ENCODE measurements around the gene EHD3. TPM values are rescaled to one million over a fixed set of nuclear protein-coding genes. Genes with fewer than 3 reads are reported as not detected.
A peak's percentile ranks its signal among the peaks of the same experiment; 100 is the strongest.

Gene EHD3
- total and polyA plus RNA-seq, 2 of the 8 experiments (the other 6 are each of a cell fraction or from before 2014, with no cell fraction given), result 9.3 to 12.0 TPM

DNA sequence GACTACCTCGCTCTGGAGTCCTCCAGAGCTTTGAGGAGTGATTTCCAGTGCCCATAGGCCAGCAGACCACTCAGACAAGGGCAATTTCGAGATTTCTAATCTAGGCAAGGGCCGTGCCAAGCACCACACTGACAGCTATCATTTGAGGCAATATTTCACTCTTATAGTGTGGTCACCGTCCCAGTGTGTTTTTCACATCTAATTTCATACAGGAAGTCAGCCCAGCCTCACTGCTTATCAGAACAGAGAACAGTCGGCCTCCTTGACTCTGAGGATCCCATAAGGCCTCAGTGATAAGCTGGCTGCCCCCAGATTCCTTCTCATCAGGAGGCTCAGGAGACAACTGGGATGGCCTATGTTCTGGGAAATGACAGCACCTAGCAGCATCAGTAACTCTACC, 17.2 kb upstream of the EHD3 start:
- no peak overlapping the region for H3K23ac ChIP-seq (ENCODE audit: insufficient read length)
- H3K14ac ChIP-seq (ENCODE audit: insufficient read length), result no peak overlapping the region
- TF ChIP-seq EP300 (IDR thresholded peaks at IDR 0.05; ENCODE audit: borderline replicate concordance in 1 of 2, low read depth in 2 of 2, low read length in 2 of 2) (no peak), SP2 (IDR thresholded peaks at IDR 0.05; ENCODE audit: low read length) (no peak), EGR1 (IDR thresholded peaks at IDR 0.05; ENCODE audit: borderline replicate concordance, low read depth, low read length) (no peak)
- H3K9ac ChIP-seq (replicated peaks in 1 of 4; ENCODE audit: extremely low read depth in 1 of 4, low read depth in 3 of 4, low read length in 3 of 4), result no peak overlapping the region
- no peak overlapping the region for H4K8ac ChIP-seq (ENCODE audit: extremely low read depth, insufficient read depth, low read length)
- 90% methylated on average over 5 of the region's 5 CpGs; no CpG with 5 or more reads in 1 of the 2 experiments for WGBS, 2 experiments (ENCODE audit: extremely low coverage in 1 of 2, insufficient coverage in 1 of 2, insufficient read length in 1 of 2, insufficient replicate concordance in 2 of 2, low coverage in 1 of 2, low lambda C conversion rate in 2 of 2, missing lambda C conversion rate in 1 of 2)
- DNase-seq (ENCODE audit: low read depth in 1 of 2, low spot score in 2 of 2), result peak in 1 of 2 experiments; percentile 11
- H2AK5ac ChIP-seq (ENCODE audit: low read depth, low read length), result no peak overlapping the region
- H3K27me3 ChIP-seq (replicated peaks in 1 of 4; ENCODE audit: control insufficient read depth in 3 of 4, extremely low read depth in 1 of 4, insufficient read depth in 3 of 4, low read length in 3 of 4), result no peaks in the 10 kb centered on the region; a peak in 1 of 7 replicates
- no peak overlapping the region for H2AFZ ChIP-seq (ENCODE audit: low read length)
- H4K91ac ChIP-seq (replicated peaks; ENCODE audit: insufficient read length, low read length), result no peak overlapping the region
- no peaks in the 10 kb centered on the region for H3K9me3 ChIP-seq (ENCODE audit: insufficient read depth in 2 of 2, low read depth in 1 of 2, low read length in 1 of 2)
- H3K4me3 ChIP-seq (ENCODE audit: extremely low read depth in 1 of 4, insufficient read depth in 2 of 4, low read depth in 3 of 4, low read length in 4 of 4), result no peak overlapping the region
- ChIA-PET CTCF (ENCODE audit: partially characterized antibody) (interaction anchor here (0.7 to 1.4 kb wide), 2 partner anchors 47 to 502 kb away, joined by 3 to 4 read pairs; no protein-coding TSS in a partner anchor), POLR2A (ENCODE audit: partially characterized antibody) (no interaction called here)
- no peak overlapping the region for H2BK5ac ChIP-seq (ENCODE audit: low read depth, low read length)
- H3K4me1 ChIP-seq (replicated peaks in 1 of 4; ENCODE audit: control insufficient read depth in 3 of 4, insufficient read depth in 4 of 4, low read length in 3 of 4), result peaks cover 0 to 4% (median 0%) of the 10 kb centered on the region in 4 experiments; a peak in 1 of 7 replicates
- no peak overlapping the region for H3K4me2 ChIP-seq (ENCODE audit: insufficient read depth in 1 of 2, low read depth in 2 of 2, low read length in 2 of 2)
- H3K79me2 ChIP-seq (ENCODE audit: control insufficient read depth in 1 of 2, insufficient read depth in 2 of 2, low read length in 2 of 2), result no peaks in the 10 kb centered on the region
- H3K79me1 ChIP-seq (ENCODE audit: low read depth, low read length), result no peaks in the 10 kb centered on the region
- no peak overlapping the region for H3K56ac ChIP-seq (replicated peaks; ENCODE audit: insufficient read length, low read depth, low read length)
- FAIRE-seq, result no peak
- no peak overlapping the region for H4K5ac ChIP-seq (ENCODE audit: insufficient read length, low read depth, low read length)
- H3K36me3 ChIP-seq (ENCODE audit: control insufficient read depth in 2 of 4, insufficient read depth in 4 of 4, low read length in 3 of 4), result no peaks in the 10 kb centered on the region
- H2BK12ac ChIP-seq (ENCODE audit: low read depth, low read length), result no peak overlapping the region
- H4K20me1 ChIP-seq (replicated peaks in 1 of 2; ENCODE audit: control insufficient read depth in 1 of 2, insufficient read depth in 2 of 2, low read length in 2 of 2), result no peaks in the 10 kb centered on the region
- H3K23me2 ChIP-seq (ENCODE audit: low read depth, low read length), result no peaks in the 10 kb centered on the region
- H3K18ac ChIP-seq (ENCODE audit: extremely low read depth, low read length), result no peak overlapping the region
- no peak overlapping the region for H3K27ac ChIP-seq (ENCODE audit: low read depth, low read length)
- no peak overlapping the region for H2BK120ac ChIP-seq (replicated peaks; ENCODE audit: low read depth, low read length)
- no peak overlapping the region for H2BK15ac ChIP-seq (ENCODE audit: low read length)
- H3K4ac ChIP-seq (replicated peaks; ENCODE audit: insufficient read length, low read depth, low read length), result no peak overlapping the region
- no peak overlapping the region for H2BK20ac ChIP-seq (ENCODE audit: low read length)

All from H1 (cell line).